ENCODE results near the gene TAS2R60.

DNA sequence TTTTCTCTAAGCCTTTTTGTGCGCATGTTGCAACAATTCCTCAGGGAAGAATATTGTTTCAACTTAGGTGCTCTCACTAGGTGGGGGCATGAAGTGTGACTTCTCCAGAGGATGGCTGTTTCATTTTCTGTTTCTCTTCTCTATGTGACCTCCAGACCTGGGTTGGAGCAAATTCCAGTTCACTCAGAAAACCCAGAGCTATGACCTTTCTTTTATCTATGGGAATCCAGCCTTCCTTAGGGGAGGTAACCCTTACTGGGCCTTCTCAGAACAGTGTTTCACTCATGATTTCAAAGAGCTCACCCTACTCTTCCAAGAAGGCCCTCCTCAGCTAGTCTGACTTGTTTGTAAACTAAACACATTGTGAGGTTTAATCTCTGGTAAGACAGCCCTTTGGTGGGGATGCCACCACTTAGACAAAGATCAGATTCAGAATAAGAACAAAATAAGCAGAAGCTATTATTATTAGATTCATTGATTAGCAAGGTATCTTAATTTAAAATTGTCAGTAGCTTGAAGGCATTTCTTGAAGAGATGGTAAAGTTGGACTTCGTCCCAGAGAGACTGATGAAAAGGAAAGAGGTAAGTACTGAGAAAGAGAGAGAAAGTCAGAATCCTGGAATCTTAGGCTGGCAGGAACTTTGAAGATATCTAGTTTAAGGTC is 16.6 kb upstream of the TAS2R60 start:
- TF ChIP-seq RXRA (IDR thresholded peaks at IDR 0.05; ENCODE audit: insufficient read depth, low read depth, low read length) (no peak), EZH2 (IDR thresholded peaks at IDR 0.05; ENCODE audit: low read depth, low read length, severe bottlenecking) (no peak), YY1 (IDR thresholded peaks at IDR 0.05; ENCODE audit: low read depth, low read length) (no peak), TAF1 (IDR thresholded peaks at IDR 0.05; ENCODE audit: low read depth, low read length) (no peak), POLR2A (IDR thresholded peaks at IDR 0.05; ENCODE audit: control extremely low read depth in 1 of 2, low read depth in 2 of 2, low read length in 2 of 2) (no peak), KDM1A (IDR thresholded peaks at IDR 0.05; ENCODE audit: borderline replicate concordance, low read length) (no peak), CBX5 (IDR thresholded peaks at IDR 0.05; ENCODE audit: low read depth, low read length) (no peak)
- TF ChIP-seq, protein P1, sequence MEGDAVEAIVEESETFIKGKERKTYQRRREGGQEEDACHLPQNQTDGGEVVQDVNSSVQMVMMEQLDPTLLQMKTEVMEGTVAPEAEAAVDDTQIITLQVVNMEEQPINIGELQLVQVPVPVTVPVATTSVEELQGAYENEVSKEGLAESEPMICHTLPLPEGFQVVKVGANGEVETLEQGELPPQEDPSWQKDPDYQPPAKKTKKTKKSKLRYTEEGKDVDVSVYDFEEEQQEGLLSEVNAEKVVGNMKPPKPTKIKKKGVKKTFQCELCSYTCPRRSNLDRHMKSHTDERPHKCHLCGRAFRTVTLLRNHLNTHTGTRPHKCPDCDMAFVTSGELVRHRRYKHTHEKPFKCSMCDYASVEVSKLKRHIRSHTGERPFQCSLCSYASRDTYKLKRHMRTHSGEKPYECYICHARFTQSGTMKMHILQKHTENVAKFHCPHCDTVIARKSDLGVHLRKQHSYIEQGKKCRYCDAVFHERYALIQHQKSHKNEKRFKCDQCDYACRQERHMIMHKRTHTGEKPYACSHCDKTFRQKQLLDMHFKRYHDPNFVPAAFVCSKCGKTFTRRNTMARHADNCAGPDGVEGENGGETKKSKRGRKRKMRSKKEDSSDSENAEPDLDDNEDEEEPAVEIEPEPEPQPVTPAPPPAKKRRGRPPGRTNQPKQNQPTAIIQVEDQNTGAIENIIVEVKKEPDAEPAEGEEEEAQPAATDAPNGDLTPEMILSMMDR (IDR thresholded peaks at IDR 0.05; ENCODE audit: control extremely low read depth in 1 of 3, insufficient read depth in 1 of 3, low read depth in 1 of 3, low read length in 3 of 3): no peak
